Mesothelial cell of epicardium (in vitro differentiated cells): ENCODE results near the gene FBXO9. TPM values are rescaled to one million over a fixed set of nuclear protein-coding genes. Genes with fewer than 3 reads are reported as not detected.

Source experiments
- DNase-seq, 2 experiments: peaks; one replicate each; pipeline ENCODE4 v3.0.0; 2021; ENCODE audit warnings: low spot score in 2 of 2; ENCODE audit not compliant: unreplicated experiment in 2 of 2
- H3K27ac Mint-ChIP-seq: 2 replicates; pipeline ENCODE4 v1.8.0; 2021; ENCODE audit warnings: mixed read lengths
- H3K27me3 Mint-ChIP-seq: 2 replicates; pipeline ENCODE4 v1.8.0; 2021; ENCODE audit warnings: low read depth, mixed read lengths
- H3K36me3 Mint-ChIP-seq: 2 replicates; pipeline ENCODE4 v1.8.0; 2021; ENCODE audit warnings: mixed read lengths
- H3K4me1 Mint-ChIP-seq: 2 replicates; pipeline ENCODE4 v1.8.0; 2021; ENCODE audit warnings: mixed read lengths
- H3K4me3 Mint-ChIP-seq: 2 replicates; pipeline ENCODE4 v1.8.0; 2021; ENCODE audit warnings: mild to moderate bottlenecking, moderate library complexity, mixed read lengths
- H3K9me3 Mint-ChIP-seq: 2 replicates; pipeline ENCODE4 v1.8.0; 2021; ENCODE audit warnings: mixed read lengths
- total RNA-seq: library from RNA; stranded (reverse); gene quantifications from 3 replicates; pipeline ENCODE4 v1.2.1, GENCODE V29; 2021
- TF ChIP-seq, protein P1 (sequence below): fragments of 200-600 bp; sonication (generic); IDR thresholded peaks from one replicate; pipeline ENCODE4 v1.5.0; 2021; ENCODE audit warnings: antibody characterized with exemption; ENCODE audit not compliant: unreplicated experiment

Gene FBXO9
- 66.0 to 74.8 TPM (median 69.0 TPM) in 3 replicates for total RNA-seq

DNA sequence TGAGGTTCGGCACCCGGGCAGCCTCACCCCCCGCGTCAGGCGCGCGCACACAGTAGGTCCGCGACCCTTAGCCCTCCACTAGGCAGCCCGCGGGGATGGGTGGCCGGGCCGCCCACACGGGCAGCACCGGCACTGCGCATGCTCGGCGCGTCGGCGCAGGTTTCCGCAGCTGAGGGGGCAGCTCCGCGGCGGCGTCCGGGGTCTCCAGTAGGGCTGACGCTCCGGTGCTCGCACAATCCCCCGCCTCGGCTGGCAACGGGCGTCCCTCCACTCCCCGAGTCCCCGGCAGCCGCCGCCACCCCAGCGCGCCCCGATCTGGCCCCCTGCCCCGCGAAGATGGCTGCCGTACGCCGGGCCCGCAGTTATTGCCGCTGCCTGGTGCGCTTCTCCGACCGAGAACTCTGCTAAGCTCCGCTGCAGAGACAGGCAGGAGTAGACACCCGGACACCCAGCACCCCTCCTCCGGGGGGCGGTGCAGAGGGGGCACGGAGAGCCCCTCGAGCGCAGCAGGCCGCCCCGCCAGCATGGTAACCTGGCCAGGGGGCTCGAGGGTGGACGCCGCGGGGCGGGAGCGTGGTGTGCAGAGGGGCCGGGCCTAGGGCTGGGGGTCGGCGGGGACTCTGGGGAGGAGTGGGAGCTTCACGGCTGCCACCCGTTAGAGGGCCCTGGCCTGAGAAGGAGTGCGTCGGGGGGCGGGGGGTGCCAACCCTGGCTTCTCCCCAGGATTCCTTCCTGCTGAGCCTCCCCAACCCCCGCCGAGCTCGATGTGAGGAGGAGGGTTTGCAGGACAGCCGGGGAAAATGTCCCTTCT, at the start of gene FBXO9:
Gene FBXO9 (plus strand): TSS at position 139 of the 811 bp plus-strand sequence. CDS start 386 bp downstream, at position 525.
- TF ChIP-seq, protein P1, sequence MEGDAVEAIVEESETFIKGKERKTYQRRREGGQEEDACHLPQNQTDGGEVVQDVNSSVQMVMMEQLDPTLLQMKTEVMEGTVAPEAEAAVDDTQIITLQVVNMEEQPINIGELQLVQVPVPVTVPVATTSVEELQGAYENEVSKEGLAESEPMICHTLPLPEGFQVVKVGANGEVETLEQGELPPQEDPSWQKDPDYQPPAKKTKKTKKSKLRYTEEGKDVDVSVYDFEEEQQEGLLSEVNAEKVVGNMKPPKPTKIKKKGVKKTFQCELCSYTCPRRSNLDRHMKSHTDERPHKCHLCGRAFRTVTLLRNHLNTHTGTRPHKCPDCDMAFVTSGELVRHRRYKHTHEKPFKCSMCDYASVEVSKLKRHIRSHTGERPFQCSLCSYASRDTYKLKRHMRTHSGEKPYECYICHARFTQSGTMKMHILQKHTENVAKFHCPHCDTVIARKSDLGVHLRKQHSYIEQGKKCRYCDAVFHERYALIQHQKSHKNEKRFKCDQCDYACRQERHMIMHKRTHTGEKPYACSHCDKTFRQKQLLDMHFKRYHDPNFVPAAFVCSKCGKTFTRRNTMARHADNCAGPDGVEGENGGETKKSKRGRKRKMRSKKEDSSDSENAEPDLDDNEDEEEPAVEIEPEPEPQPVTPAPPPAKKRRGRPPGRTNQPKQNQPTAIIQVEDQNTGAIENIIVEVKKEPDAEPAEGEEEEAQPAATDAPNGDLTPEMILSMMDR = peak; percentile 15
- peak; percentile 69 to 87 for DNase-seq
- H3K36me3 Mint-ChIP-seq = peaks cover 3% of the 10 kb centered on the region
- H3K4me1 Mint-ChIP-seq = peaks cover 33% of the 10 kb centered on the region
- H3K27me3 Mint-ChIP-seq = no peaks in the 10 kb centered on the region
- peak within 1 kb of the TSS; percentile 96 for H3K4me3 Mint-ChIP-seq
- no peaks in the 10 kb centered on the region for H3K9me3 Mint-ChIP-seq
- H3K27ac Mint-ChIP-seq = peak within 1 kb of the TSS; percentile 98

DNA sequence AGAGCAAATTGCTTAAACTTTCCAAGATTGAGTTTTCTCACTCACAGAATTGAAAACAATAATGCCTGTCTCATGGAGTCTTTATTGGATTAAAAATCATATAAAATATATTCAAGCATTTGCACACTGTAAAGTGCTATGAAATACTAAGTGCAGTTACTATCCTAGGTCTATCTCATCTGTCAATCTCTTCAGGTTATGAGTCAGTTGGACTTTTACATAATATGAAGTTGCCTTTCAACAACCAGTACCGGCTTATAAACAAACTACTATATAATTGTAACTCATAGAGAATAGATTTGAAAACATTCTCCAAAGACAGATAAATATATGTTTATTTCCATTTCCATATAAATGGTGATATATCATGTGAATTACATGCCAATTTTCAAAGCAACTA, 49.7 kb upstream of the FBXO9 start:
- Mint-ChIP-seq H3K4me1 (peaks cover 9% of the 10 kb centered on the region), H3K4me3 (no peak overlapping the region), H3K9me3 (no peaks in the 10 kb centered on the region), H3K27ac (no peak overlapping the region), H3K36me3 (peaks cover 42% of the 10 kb centered on the region), H3K27me3 (no peaks in the 10 kb centered on the region)
- TF ChIP-seq, protein P1 = no peak
- no peak for DNase-seq

DNA sequence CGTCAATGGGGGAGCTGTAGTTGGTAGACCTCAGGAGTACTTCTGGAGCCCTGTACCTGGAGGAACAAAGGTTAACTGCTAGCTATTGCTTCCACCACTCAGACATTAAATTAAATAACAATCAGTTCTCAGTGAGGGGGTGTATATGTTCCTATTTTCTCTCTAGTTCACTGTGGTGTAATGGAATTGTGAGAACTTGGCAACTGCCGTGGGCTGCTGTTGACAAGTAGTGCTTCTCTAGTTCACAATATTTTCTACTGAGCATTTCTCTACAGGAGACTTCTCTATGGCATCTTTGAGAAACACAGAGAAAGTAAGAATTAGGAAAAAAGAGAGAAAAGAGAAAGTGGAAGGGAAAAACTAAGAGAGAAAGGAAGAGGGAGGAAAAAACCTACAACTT, 46.8 kb upstream of the FBXO9 start:
- no peak for DNase-seq
- Mint-ChIP-seq H3K4me1 (peaks cover 9% of the 10 kb centered on the region), H3K36me3 (peaks cover 36% of the 10 kb centered on the region), H3K27ac (no peak overlapping the region), H3K27me3 (no peaks in the 10 kb centered on the region), H3K9me3 (no peaks in the 10 kb centered on the region), H3K4me3 (no peak overlapping the region)
- TF ChIP-seq, protein P1 = no peak

DNA sequence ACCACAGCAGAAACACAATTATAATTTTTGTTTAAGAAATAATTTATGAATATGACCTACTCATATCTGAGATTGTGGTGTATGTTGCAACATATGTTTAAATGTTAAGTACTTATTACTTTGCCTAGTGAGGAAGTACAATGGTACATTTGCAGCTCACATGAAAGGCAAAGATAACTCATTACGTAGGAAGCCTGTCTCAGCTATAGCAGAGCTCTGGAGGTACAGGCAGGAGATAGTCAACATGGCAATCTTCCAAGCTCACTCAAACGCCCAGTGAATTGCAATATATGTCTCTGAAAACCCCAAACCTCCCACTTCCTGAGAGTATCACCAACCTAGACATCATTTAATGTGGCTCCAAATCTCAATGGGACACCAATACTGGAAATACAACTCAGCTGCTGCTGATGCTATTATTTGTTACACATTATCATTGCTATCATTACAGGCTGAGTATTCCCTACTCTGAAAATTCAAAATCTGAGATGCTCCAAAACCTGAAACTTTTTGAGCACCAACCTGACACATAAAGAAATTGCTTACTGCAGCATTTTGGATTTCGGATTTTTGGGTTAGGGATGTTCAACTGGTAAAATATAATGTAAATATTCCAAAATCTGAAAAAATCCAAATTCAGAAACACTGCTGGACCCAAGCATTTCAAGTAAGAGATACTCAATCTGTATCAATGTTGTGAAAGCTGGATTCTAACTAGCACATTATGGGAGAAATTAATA, 45.0 kb upstream of the FBXO9 start:
- Mint-ChIP-seq H3K36me3 (peaks cover 41% of the 10 kb centered on the region), H3K27ac (no peak overlapping the region), H3K9me3 (no peaks in the 10 kb centered on the region), H3K27me3 (no peaks in the 10 kb centered on the region), H3K4me3 (no peak overlapping the region), H3K4me1 (no peaks in the 10 kb centered on the region)
- TF ChIP-seq, protein P1 = no peak
- no peak for DNase-seq

DNA sequence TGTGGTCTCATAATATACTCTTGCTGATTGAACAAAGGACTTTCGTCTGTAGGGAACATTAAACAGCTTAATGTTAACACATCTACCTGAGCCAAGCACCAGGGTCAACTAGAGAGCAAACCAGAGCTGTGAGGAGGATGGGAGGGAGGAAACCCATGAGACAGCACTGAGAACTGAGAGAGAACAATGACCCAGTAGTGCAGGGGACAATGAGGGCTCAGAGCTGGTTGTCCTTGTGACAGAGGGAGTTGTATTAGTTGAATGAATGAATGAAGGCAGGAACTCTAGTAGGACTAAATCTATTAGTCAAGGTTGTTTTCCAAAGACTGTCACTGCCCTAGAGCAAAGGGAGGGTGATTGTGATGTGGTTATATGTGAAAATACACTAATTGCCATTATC, 41.9 kb upstream of the FBXO9 start:
- Mint-ChIP-seq H3K36me3 (peaks cover 38% of the 10 kb centered on the region), H3K4me3 (no peak overlapping the region), H3K4me1 (no peaks in the 10 kb centered on the region), H3K27ac (no peak overlapping the region), H3K9me3 (no peaks in the 10 kb centered on the region), H3K27me3 (no peaks in the 10 kb centered on the region)
- TF ChIP-seq, protein P1 = no peak
- DNase-seq = no peak
